SK-N-SH treated with all-trans-retinoic acid at 6 μM for 48 hours (cell line): Measurements from ENCODE around the gene COL6A3.

Experiments
- BACH2 ChIP-seq: fragments of 250-450 bp; sonication (Bioruptor Pico); IDR thresholded peaks from 2 replicates; pipeline ENCODE4 v1.9.0; 2021; ENCODE audit warnings: mild to moderate bottlenecking, borderline replicate concordance
- ISL1 ChIP-seq: fragments of 250-450 bp; sonication (Bioruptor Pico); IDR thresholded peaks from 2 replicates; pipeline ENCODE4 v2.1.2; 2022; ENCODE audit warnings: mild to moderate bottlenecking, moderate library complexity
- POU6F1 ChIP-seq: fragments of 250-450 bp; sonication (Bioruptor Pico); IDR thresholded peaks from 2 replicates; pipeline ENCODE4 v1.8.0; 2021; ENCODE audit warnings: low read depth, mild to moderate bottlenecking, moderate library complexity, borderline replicate concordance
- RARB ChIP-seq: fragments of 250-450 bp; sonication (Bioruptor Pico); IDR thresholded peaks from 2 replicates; pipeline ENCODE4 v1.8.0; 2021; ENCODE audit warnings: mild to moderate bottlenecking, moderate library complexity
- ZNF8 ChIP-seq: fragments of 450-650 bp; formaldehyde crosslinking; IDR thresholded peaks from 2 replicates; pipeline ENCODE4 v1.5.0; 2020; ENCODE audit warnings: mild to moderate bottlenecking, moderate library complexity

DNA sequence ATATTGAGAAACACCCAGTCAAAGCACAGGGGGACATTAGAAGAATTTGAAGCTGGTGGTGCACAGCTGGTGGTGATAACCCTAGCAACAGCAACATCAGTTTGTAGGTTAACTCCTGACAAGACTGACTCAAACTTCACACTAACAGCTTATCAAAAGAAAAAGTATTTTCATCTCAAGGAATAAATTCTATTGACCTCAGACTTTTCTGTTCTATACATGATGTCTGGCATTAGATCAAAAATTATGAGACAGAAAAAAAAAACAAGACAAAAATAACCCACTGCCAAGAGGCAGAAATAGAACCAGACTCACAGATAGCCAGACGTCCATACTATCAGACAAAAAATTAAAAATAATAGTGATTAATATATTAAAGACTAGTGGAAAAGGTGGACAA lies 126.1 kb downstream of the COL6A3 start:
- TF ChIP-seq POU6F1 (CRISPR knock-in tag) (no peak), ISL1 (CRISPR knock-in tag) (no peak), ZNF8 (CRISPR knock-in tag) (no peak), RARB (CRISPR knock-in tag) (no peak), BACH2 (CRISPR knock-in tag) (no peak)
